Amygdala (tissue), 56 donors: ENCODE results near the gene DKC1.

Source experiments
- DNase-seq, 56 donors: peaks; one replicate each; lab custom pipeline; 2025; lab: John Stamatoyannopoulos, UW

DKC1 gene

DNA sequence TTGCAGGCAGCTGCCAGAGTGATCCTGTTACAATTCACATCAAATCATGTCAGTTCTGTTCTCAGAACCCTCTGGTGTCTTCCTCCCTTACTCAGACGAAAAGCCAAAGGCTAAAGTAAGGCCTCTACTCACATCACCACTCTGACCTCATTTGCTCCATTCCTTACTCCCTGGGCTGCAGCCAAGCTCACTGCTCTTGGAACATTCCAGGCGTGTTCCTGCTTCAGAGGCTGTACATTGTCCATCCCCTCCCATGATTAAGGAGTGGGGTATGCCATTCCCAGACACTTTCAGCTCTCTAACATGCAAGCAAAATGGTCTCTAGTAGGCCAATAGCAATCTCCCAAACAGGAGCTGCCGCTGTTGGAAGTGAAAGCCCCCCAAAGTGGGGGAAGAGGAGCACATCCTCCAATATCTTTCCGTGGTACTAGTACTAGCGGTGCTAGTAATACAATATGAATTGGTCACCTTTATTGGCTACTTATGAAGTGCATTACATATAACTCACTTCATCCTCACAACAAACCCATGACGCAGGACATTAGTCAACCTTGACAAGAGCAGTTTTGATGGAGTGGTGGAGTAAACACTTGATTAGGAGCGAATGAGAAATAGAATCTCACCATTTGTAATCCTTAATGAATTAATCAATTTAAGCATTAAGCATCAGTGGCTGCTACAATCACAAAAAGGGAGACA lies 26.8 kb upstream of the DKC1 start:
- no peak for DNase-seq

DNA sequence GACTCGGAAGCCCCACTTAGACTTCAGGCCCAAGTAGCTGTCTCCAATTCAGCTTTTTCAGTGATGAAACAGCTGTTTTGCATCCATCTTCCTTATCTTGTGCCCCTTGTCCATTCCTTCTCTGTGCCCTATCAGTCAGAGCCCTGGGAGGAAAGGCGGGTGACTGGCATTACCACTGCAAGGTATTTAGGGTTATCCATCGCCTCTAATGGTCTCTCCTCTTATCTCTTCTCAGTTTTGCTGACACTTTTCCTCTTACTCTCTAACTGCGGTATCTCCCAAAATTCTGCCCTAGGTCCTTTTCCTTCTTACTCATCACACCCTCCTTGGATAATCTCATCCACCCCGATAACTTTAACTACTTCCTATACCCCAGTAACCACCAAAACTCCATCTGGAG lies 25.5 kb upstream of the DKC1 start:
- no peak for DNase-seq

GRCh38 chrX:154738011-154738738 lies 24.5 kb upstream of the DKC1 start:
- no peak for DNase-seq

DNA sequence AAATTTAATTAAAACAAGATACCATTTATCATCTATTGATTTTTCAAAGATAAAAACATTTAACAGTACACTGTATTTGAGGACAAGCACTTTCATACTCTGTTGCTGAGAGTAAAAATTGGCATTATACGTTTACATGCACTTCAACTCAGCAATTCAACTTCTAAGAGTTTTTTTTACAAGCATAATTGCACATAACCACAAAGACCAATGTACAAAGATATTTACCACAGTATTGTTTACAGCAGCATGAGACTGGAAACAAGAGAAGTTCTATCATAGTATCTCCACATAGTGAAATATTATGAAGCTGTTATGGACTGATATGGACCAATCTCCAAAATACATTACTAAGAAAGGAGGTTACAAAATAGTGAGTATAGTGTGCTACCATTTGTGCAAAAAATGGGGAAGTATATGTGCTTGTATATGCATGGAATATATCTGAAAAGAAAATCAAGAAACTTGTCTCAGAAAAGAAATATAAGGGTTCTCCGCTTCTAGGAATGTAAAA lies 22.7 kb upstream of the DKC1 start:
- DNase-seq: no peak

- DNase-seq: no peak
Measured at GRCh38 chrX:154742613-154743012, 20.1 kb upstream of the DKC1 start.

- peak in 16 of 56 donors; percentile 4 to 45 (median 14) for DNase-seq
Measured at GRCh38 chrX:154748712-154749339, 13.8 kb upstream of the DKC1 start.

DNA sequence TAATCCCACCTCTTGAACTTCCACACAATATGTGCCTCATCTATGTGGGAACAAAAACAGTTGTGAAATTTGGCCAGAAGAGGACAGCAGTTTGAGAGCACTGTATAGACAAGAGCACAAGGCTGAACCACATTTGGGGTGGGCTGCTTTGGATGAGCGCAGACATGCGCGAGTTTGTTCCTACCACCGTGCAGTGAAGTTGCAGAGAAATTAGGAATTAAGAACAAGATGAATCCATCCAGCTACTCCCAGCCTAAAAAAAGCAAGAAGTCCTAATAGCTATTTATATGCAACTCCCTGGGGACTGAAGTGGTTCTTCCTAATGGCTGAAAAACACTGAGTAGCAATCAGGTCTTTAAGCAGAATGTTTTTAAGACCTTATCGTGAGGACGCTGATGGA lies 12.8 kb upstream of the DKC1 start:
- no peak for DNase-seq

DNA sequence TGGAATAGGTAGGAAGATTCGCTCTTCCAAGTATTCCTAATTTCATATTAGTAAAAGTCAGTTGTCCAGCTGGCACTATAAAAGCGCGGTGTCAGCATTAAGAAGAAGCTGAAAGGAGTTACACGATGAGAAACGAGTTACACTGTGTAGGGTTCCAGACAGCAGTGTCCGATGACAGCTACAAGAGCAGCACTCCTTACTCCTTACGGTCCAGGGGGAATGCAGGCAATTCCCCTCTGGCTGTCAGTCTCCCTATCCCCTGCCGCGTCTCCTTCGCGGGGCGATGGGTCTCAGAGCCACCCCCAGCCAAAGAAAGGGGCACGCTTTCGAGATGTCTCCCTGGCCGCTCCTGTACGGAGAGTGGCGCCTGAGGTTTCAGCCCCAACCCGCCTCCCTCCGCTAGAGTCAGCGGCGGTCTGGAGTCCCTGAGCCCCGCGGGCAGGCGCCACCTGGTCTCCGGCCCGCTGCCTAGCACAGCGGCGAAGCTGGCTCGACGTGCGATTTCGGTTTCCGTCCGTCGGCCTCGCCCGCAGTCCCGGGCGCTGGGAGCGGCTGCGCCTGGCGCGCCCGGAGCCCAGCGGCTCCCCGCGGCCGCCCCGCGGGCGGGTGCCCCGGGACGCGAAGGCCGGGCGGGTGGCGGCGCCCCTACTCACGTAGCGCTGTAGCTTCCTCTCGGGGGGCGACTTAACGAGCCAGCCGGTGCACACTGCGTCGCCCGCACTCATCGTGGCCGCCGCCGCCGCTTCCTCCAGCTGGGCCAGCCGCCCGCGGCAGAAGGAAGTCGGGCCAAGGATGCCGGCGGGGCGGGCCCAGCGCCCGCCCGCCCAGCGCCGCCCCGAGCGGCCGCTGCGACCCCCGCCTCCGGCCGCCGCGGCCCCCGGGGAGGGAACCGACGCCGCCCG lies 12.1 kb upstream of the DKC1 start, which contains the start of gene GAB3:
TSS of gene GAB3 (minus strand) at position 777 of the 902 bp plus-strand sequence. CDS start at position 725, 52 bp downstream.
- peak in 1 of 56 donors; percentile 4 for DNase-seq

DNA sequence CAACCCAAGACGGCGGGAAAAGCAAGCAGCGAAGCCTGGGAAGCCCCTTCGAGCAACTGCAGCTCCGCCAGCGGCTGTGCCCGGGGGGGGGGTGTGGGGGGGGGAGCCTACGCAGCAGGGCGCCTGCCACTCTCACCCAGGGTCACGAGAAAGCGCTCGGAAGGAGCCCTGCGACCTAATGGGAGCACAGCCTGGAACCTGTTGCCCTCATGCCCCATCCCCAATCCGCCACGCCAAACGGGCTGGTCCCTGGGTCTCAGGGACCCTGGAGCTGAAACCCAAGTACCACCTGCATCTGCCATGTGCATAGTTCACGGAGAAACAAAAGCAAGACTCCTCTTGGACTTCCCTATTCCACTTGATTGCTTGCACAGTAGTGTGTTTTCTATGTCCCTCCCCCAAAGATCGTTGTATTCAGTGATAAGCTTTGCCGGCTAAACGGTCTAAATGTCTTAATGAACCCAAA lies 11.4 kb upstream of the DKC1 start:
- no peak for DNase-seq

- DNase-seq: no peak
Measured at GRCh38 chrX:154751669-154752271, 10.9 kb upstream of the DKC1 start.

DNA sequence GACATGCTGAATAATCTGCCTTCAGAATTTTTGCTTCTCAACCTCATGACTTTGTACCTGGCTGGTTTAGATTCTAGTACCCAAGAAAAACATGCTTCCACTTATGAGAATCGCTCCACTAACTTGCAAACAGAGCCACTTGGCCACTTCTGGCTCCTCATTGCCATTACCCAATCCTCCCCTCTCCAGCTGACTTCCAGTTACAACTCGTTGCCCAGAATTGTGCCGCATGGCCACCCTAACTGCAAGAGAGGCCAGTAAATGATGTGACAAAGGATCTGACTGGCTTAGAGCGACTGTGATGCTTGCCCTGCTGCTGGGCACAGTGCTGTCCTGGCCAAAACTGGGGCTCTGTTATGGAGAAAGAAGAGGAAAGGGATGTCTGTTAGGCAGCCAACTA lies 4.0 kb upstream of the DKC1 start:
- DNase-seq: peak in 1 of 56 donors; percentile 9

DNA sequence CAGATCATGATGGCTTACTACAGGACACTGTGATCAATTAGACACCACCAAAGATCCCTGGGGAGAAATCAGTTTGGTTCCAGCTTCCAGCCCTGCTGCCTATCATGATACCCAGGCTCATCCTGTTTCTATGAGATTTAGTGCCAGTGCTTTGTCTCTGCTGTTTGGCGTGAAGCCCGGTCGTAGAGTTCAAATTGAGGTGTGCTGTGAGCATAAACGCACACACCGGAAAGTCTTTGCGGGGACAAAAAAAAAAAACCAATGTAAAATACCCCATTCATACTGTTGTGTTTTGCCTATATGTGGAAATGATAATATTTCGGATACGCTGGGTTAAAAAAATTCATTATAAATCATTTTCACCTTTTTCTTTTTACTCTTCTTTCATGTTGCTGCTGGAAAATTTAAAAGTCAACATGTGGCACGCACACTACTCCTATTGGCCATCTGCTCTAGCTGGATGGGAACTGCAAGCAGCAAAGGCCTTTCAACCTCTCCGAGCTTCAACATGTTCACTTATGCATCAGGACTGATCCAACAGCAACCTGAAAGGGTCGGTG lies 607 bp upstream of the DKC1 start:
- DNase-seq: peak in 1 of 56 donors; percentile 3

DNA sequence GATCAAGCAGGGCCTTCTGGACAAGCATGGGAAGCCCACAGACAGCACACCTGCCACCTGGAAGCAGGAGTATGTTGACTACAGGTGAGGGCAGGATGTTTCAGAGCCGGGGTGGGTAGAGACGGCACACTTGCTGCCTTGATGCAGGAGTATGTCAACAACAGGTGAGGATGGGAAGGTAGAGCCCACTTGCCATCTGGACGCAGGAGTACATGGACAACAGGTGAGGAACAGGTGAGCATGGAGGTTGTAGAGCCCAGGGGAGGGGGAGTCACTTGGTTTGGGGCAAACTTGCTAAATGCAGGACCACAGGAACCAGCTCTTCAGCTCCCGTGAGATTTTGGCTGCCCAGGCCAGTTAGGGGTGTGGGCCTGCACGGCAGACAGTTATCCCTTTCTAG lies 12.0 kb downstream of the DKC1 start:
- no peak for DNase-seq

DNA sequence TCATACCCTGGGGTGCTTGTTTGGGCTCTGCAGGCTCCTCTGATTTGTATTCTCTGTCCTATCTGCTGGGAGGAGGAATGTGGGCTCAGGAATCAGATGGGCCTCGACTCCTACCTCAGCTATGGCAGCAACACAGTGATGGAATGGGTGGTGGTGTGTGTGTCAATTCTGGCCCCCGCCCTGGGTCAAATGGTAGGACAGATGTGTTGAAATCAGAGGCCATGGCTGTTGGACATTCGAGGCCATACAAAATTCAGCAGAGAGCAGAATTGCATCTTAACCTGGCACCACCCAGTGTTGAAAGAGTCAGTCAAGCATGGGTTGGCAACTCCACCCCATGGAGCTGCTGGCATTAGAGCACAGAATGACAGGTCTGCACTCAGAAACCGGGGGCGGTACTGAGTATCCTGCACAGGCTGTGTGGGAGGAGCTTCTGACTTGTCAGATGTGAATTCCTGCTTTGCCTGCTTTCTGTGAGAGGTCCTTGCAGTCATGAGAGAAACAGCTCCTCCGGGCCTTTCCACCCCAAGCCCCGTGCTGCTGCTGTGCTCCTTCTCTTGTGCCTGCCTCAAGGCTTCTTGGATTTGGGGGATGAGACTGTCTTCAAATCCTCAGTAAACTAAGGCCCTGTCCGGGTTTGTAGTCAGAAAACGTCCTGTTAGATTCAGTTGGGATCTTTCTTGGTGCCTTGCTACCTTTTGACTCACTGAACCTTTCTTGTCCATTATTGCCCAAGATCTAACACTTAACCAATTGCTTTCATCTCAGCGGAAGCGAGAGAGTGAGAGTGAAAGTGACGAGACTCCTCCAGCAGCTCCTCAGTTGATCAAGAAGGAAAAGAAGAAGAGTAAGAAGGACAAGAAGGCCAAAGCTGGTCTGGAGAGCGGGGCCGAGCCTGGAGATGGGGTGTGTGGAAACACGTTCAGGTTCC lies 13.0 kb downstream of the DKC1 start:
- peak in 8 of 56 donors; percentile 2 to 23 (median 6) for DNase-seq

GRCh38 chrX:154776753-154777152 lies 14.1 kb downstream of the DKC1 start:
- no peak for DNase-seq

GRCh38 chrX:154779261-154779660 lies 16.6 kb downstream of the DKC1 start:
- no peak for DNase-seq

DNA sequence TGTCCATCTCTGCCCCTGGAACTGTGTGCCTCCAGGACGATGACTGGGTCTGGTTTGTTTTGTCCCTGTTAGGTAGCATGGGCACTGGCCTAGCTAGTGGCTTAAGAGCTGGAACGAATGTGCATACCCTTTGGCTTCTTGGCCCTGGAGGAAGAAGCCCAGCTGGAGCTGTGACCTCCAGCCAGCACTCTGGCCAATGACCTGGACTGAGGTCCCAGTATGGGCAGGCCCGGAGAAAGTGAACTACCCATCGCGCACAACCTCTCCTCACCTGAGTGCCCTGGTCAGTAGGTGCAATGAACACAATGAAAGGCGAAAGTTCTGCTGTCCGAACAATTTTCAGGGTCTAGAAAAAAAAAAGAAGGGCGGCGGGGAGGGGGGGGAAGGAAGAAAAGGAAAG lies 18.3 kb downstream of the DKC1 start:
- DNase-seq: no peak
